Chondrocyte (in vitro differentiated cells): Measurements from ENCODE around the gene AKAP13. TPM values are rescaled to one million over a fixed set of nuclear protein-coding genes. Genes with fewer than 3 reads are reported as not detected.

ENCODE experiments used
- DNase-seq: peaks from one replicate; pipeline ENCODE4 v3.0.0; 2021; ENCODE audit warnings: mixed read lengths, low spot score
- H3K27ac Mint-ChIP-seq: one replicate; pipeline ENCODE4 v1.8.0; 2021; ENCODE audit warnings: mild to moderate bottlenecking, moderate library complexity, mixed read lengths; ENCODE audit not compliant: unreplicated experiment
- H3K27me3 Mint-ChIP-seq: 2 replicates; pipeline ENCODE4 v1.8.0; 2021; ENCODE audit warnings: low read depth, mixed read lengths
- H3K36me3 Mint-ChIP-seq: 2 replicates; pipeline ENCODE4 v1.8.0; 2021; ENCODE audit warnings: low read depth, mixed read lengths
- H3K4me1 Mint-ChIP-seq: 2 replicates; pipeline ENCODE4 v1.8.0; 2021; ENCODE audit warnings: low read depth, mild to moderate bottlenecking, mixed read lengths
- H3K4me3 Mint-ChIP-seq: one replicate; pipeline ENCODE4 v1.8.0; 2021; ENCODE audit warnings: mild to moderate bottlenecking, moderate library complexity, mixed read lengths; ENCODE audit not compliant: unreplicated experiment
- H3K9me3 Mint-ChIP-seq: 2 replicates; pipeline ENCODE4 v1.8.0; 2021; ENCODE audit warnings: low read depth, mixed read lengths
- total RNA-seq: library from RNA; stranded (reverse); gene quantifications from 3 replicates; pipeline ENCODE4 v1.2.1, GENCODE V29; 2021
- TF ChIP-seq, protein P1 (sequence below): fragments of 200-600 bp; sonication (generic); IDR thresholded peaks from 2 replicates; pipeline ENCODE4 v1.5.0; 2021; ENCODE audit warnings: antibody characterized with exemption, mild to moderate bottlenecking, moderate library complexity

AKAP13 gene
- total RNA-seq, 1 donor from 2014 or later: 80.6 TPM

GRCh38 chr15:85424154-85424553, 43.8 kb downstream of the AKAP13 start:
- no peaks in the 10 kb centered on the region for H3K27me3 Mint-ChIP-seq
- no peaks in the 10 kb centered on the region for H3K36me3 Mint-ChIP-seq
- TF ChIP-seq, protein P1, sequence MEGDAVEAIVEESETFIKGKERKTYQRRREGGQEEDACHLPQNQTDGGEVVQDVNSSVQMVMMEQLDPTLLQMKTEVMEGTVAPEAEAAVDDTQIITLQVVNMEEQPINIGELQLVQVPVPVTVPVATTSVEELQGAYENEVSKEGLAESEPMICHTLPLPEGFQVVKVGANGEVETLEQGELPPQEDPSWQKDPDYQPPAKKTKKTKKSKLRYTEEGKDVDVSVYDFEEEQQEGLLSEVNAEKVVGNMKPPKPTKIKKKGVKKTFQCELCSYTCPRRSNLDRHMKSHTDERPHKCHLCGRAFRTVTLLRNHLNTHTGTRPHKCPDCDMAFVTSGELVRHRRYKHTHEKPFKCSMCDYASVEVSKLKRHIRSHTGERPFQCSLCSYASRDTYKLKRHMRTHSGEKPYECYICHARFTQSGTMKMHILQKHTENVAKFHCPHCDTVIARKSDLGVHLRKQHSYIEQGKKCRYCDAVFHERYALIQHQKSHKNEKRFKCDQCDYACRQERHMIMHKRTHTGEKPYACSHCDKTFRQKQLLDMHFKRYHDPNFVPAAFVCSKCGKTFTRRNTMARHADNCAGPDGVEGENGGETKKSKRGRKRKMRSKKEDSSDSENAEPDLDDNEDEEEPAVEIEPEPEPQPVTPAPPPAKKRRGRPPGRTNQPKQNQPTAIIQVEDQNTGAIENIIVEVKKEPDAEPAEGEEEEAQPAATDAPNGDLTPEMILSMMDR: no peak
- H3K4me3 Mint-ChIP-seq: no peak overlapping the region
- peaks cover 70% of the 10 kb centered on the region for H3K4me1 Mint-ChIP-seq
- H3K9me3 Mint-ChIP-seq: no peaks in the 10 kb centered on the region
- no peak overlapping the region for H3K27ac Mint-ChIP-seq
- DNase-seq: no peak

GRCh38 chr15:85426481-85426880, 46.1 kb downstream of the AKAP13 start:
- H3K4me1 Mint-ChIP-seq: peaks cover 63% of the 10 kb centered on the region
- TF ChIP-seq, protein P1: no peak
- H3K4me3 Mint-ChIP-seq: no peak overlapping the region
- no peak overlapping the region for H3K27ac Mint-ChIP-seq
- H3K36me3 Mint-ChIP-seq: no peaks in the 10 kb centered on the region
- no peaks in the 10 kb centered on the region for H3K9me3 Mint-ChIP-seq
- no peaks in the 10 kb centered on the region for H3K27me3 Mint-ChIP-seq
- no peak for DNase-seq

GRCh38 chr15:85427286-85428028, 47.1 kb downstream of the AKAP13 start:
- no peaks in the 10 kb centered on the region for H3K36me3 Mint-ChIP-seq
- no peaks in the 10 kb centered on the region for H3K27me3 Mint-ChIP-seq
- TF ChIP-seq, protein P1: no peak
- DNase-seq: no peak
- H3K9me3 Mint-ChIP-seq: no peaks in the 10 kb centered on the region
- no peak overlapping the region for H3K4me3 Mint-ChIP-seq
- H3K27ac Mint-ChIP-seq: no peak overlapping the region
- H3K4me1 Mint-ChIP-seq: peaks cover 63% of the 10 kb centered on the region

GRCh38 chr15:85429522-85429921, 49.1 kb downstream of the AKAP13 start:
- no peaks in the 10 kb centered on the region for H3K9me3 Mint-ChIP-seq
- no peak overlapping the region for H3K4me3 Mint-ChIP-seq
- no peak overlapping the region for H3K27ac Mint-ChIP-seq
- no peak for DNase-seq
- TF ChIP-seq, protein P1: no peak
- H3K27me3 Mint-ChIP-seq: no peaks in the 10 kb centered on the region
- H3K36me3 Mint-ChIP-seq: no peaks in the 10 kb centered on the region
- H3K4me1 Mint-ChIP-seq: peaks cover 55% of the 10 kb centered on the region

- TF ChIP-seq, protein P1: no peak
Observed at GRCh38 chr15:85430406-85431204, 50.2 kb downstream of the AKAP13 start.

More at GRCh38 chr15:85430406-85431204, 50.2 kb downstream of the AKAP13 start:
- H3K27me3 Mint-ChIP-seq: no peaks in the 10 kb centered on the region
- no peak overlapping the region for H3K27ac Mint-ChIP-seq
- H3K9me3 Mint-ChIP-seq: no peaks in the 10 kb centered on the region
- H3K4me1 Mint-ChIP-seq: peaks cover 53% of the 10 kb centered on the region
- no peak for DNase-seq
- no peak overlapping the region for H3K4me3 Mint-ChIP-seq
- no peaks in the 10 kb centered on the region for H3K36me3 Mint-ChIP-seq
